OCI-LY7 (cell line): Measurements from ENCODE around the gene STN1. TPM values are rescaled to one million over a fixed set of nuclear protein-coding genes. Genes with fewer than 3 reads are reported as not detected.

Experiments
- BruUV-seq: library from RNA; stranded (reverse); fragments of 400-500 nt; replicated peaks from 2 replicates; lab custom pipeline; 2021; lab: Mats Ljungman, UMichigan
- CTCF ChIA-PET: fragments of 300-600 bp; sonication (Branson Sonifier 250); formaldehyde crosslinking; loops from one replicate; lab custom pipeline; 2022; ENCODE audit warnings: antibody characterized with exemption; ENCODE audit not compliant: unreplicated experiment; lab: Charles Lee
- POLR2A ChIA-PET: fragments of 300-600 bp; sonication (Branson Sonifier 250); formaldehyde crosslinking; loops from one replicate; lab custom pipeline; 2022; ENCODE audit warnings: antibody characterized with exemption; lab: Charles Lee
- DNase-seq: peaks from one replicate; pipeline ENCODE4 v3.0.0-alpha.2; 2015; ENCODE audit warnings: low spot score
- H2AFZ ChIP-seq: fragments of 200-600 bp; sonication (generic), shearing (Covaris generic); 2 replicates; pipeline ENCODE4 v1.6.1; 2014; ENCODE audit warnings: mild to moderate bottlenecking, antibody characterized with exemption, low read length, moderate library complexity
- H3K27ac ChIP-seq: fragments of 200-600 bp; sonication (generic); 2 replicates; pipeline ENCODE4 v1.5.1; 2014; ENCODE audit warnings: mixed run types, low read depth, mild to moderate bottlenecking, moderate library complexity, low read length, inconsistent platforms; ENCODE audit not compliant: poor library complexity, severe bottlenecking
- H3K36me3 ChIP-seq: fragments of 200-600 bp; sonication (generic); 2 replicates; pipeline ENCODE4 v1.6.1; 2014; ENCODE audit warnings: mild to moderate bottlenecking, antibody characterized with exemption, low read length, moderate library complexity, mixed read lengths; ENCODE audit not compliant: insufficient read depth
- H3K4me1 ChIP-seq: fragments of 200-600 bp; sonication (generic); 2 replicates; pipeline ENCODE4 v1.5.1; 2014; ENCODE audit warnings: mild to moderate bottlenecking, low read length; ENCODE audit not compliant: insufficient read depth, poor library complexity, severe bottlenecking
- H3K4me2 ChIP-seq: fragments of 200-600 bp; sonication (generic); 2 replicates; pipeline ENCODE4 v1.6.1; 2014; ENCODE audit warnings: mild to moderate bottlenecking, low read length
- H3K4me3 ChIP-seq: fragments of 200-600 bp; sonication (generic); 2 replicates; pipeline ENCODE4 v1.5.1; 2014; ENCODE audit warnings: mild to moderate bottlenecking, low read depth, low read length; ENCODE audit not compliant: poor library complexity, severe bottlenecking
- H3K79me2 ChIP-seq: fragments of 200-600 bp; sonication (generic); 2 replicates; pipeline ENCODE4 v1.6.1; 2016; ENCODE audit warnings: low read depth, mild to moderate bottlenecking, low read length, moderate library complexity, mixed read lengths; ENCODE audit not compliant: insufficient read depth
- H3K9me2 ChIP-seq: fragments of 200-600 bp; sonication (generic); 2 replicates; pipeline ENCODE4 v1.6.1; 2016; ENCODE audit warnings: mild to moderate bottlenecking, low read length, mixed read lengths; ENCODE audit not compliant: insufficient read depth
- H3K9me3 ChIP-seq: fragments of 200-600 bp; sonication (generic); 2 replicates; pipeline ENCODE4 v1.6.1; 2014; ENCODE audit warnings: mild to moderate bottlenecking, mixed run types, low read length, mixed read lengths
- H4K20me1 ChIP-seq: fragments of 200-600 bp; sonication (generic); 2 replicates; pipeline ENCODE4 v1.6.1; 2014; ENCODE audit warnings: mild to moderate bottlenecking, antibody characterized with exemption, low read length, moderate library complexity, mixed read lengths; ENCODE audit not compliant: insufficient read depth
- CTCF ChIP-seq: fragments of 200-600 bp; sonication (generic); conservative IDR thresholded peaks from 2 replicates; pipeline ENCODE4 v1.5.1; 2014; ENCODE audit warnings: mild to moderate bottlenecking, antibody characterized with exemption, low read length, moderate library complexity, mixed read lengths
- EZH2phosphoT487 ChIP-seq: fragments of 200-600 bp; sonication (generic); IDR thresholded peaks from 2 replicates; pipeline ENCODE4 v1.6.1; 2018; ENCODE audit warnings: low read depth, borderline replicate concordance, mild to moderate bottlenecking, mixed run types, antibody characterized with exemption, low read length, moderate library complexity, mixed read lengths
- intact Hi-C: fragments of 100-400 bp; cut with micrococcal nuclease; formaldehyde crosslinking; loops from one replicate; pipeline ENCODE4 v1.10.0; 2022; ENCODE audit not compliant: unreplicated experiment
- total RNA-seq, 2 experiments: library from RNA; depleted of rRNA in 1 of 2; stranded (reverse); fragments of >200 nt in 1 of 2; shearing (Covaris generic) in 1 of 2; gene quantifications; 2 replicates each; pipeline ENCODE4 v1.2.3, GENCODE V29; 2014 to 2022

The STN1 gene
- total RNA-seq, 2 experiments from 2014 or later, result 19.5 to 24.5 TPM

- no peak overlapping the region for H3K4me3 ChIP-seq
- no peaks in the 10 kb centered on the region for H3K9me3 ChIP-seq
- H3K79me2 ChIP-seq, result no peaks in the 10 kb centered on the region
- H4K20me1 ChIP-seq, result no peaks in the 10 kb centered on the region
- no peaks in the 10 kb centered on the region for H3K9me2 ChIP-seq
- CTCF ChIA-PET, result no interaction called here
- no peak overlapping the region for H3K27ac ChIP-seq
- H3K36me3 ChIP-seq, result no peaks in the 10 kb centered on the region
- TF ChIP-seq EZH2phosphoT487 (no peak), CTCF (no peak)
- POLR2A ChIA-PET, result interaction anchor here (0.8 kb wide), 1 partner anchor 36 kb away, joined by 3 read pairs; no protein-coding TSS in a partner anchor
- intact Hi-C loops, result no loop called here
- no peak overlapping the region for H3K4me2 ChIP-seq
- H2AFZ ChIP-seq, result no peak overlapping the region
- H3K4me1 ChIP-seq, result no peaks in the 10 kb centered on the region
- no TSS peak for BruUV-seq
- no peak for DNase-seq
These were observed 23.8 kb upstream of the STN1 start for GRCh38 chr10:103941801-103942200.

GRCh38 chr10:103939522-103939921, 21.5 kb upstream of the STN1 start:
- no peaks in the 10 kb centered on the region for H3K79me2 ChIP-seq
- no peak overlapping the region for H3K4me3 ChIP-seq
- TF ChIP-seq CTCF (no peak), EZH2phosphoT487 (no peak)
- ChIA-PET CTCF (no interaction called here), POLR2A (interaction anchor here (0.6 kb wide), 1 partner anchor 44 kb away, joined by 3 read pairs; no protein-coding TSS in a partner anchor)
- H3K4me1 ChIP-seq, result no peaks in the 10 kb centered on the region
- intact Hi-C loops, result no loop called here
- no peak overlapping the region for H3K27ac ChIP-seq
- no peaks in the 10 kb centered on the region for H3K9me3 ChIP-seq
- no peaks in the 10 kb centered on the region for H3K9me2 ChIP-seq
- no peak for DNase-seq
- H2AFZ ChIP-seq, result no peak overlapping the region
- no peaks in the 10 kb centered on the region for H4K20me1 ChIP-seq
- no TSS peak for BruUV-seq
- H3K4me2 ChIP-seq, result no peak overlapping the region
- no peaks in the 10 kb centered on the region for H3K36me3 ChIP-seq

- ChIA-PET CTCF (no interaction called here), POLR2A (no interaction called here)
- Histone ChIP-seq H3K36me3 (no peaks in the 10 kb centered on the region), H3K27ac (no peak overlapping the region), H3K4me1 (no peaks in the 10 kb centered on the region), H4K20me1 (no peaks in the 10 kb centered on the region), H3K4me3 (no peak overlapping the region), H3K9me3 (no peaks in the 10 kb centered on the region), H3K9me2 (no peaks in the 10 kb centered on the region), H3K4me2 (no peak overlapping the region), H3K79me2 (no peaks in the 10 kb centered on the region), H2AFZ (no peak overlapping the region)
- DNase-seq, result no peak
- no TSS peak for BruUV-seq
- intact Hi-C loops, result no loop called here
- TF ChIP-seq CTCF (no peak), EZH2phosphoT487 (no peak)
These were observed 18.0 kb upstream of the STN1 start for GRCh38 chr10:103936022-103936421.
